GM18502 (cell line): ENCODE results near the gene MOGAT1.
A peak's percentile ranks its signal among the peaks of the same experiment; 100 is the strongest.
"Not testable (repeated sequence)": the region's sequence is repeated elsewhere in the genome, so short reads cannot be mapped to it uniquely, and the experiment has no call there.

Source experiments
- ATAC-seq: cut with Tn5 transposase; IDR thresholded peaks from one replicate; pipeline ENCODE4 v1.9.1; 2021; ENCODE audit warnings: mild to moderate bottlenecking; ENCODE audit not compliant: unreplicated experiment, poor library complexity

MOGAT1 gene

GRCh38 chr2:222736924-222737323 lies 65.5 kb downstream of the MOGAT1 start:
- no peak for ATAC-seq

- ATAC-seq: no peak
Measured at GRCh38 chr2:222738312-222738711, 66.9 kb downstream of the MOGAT1 start.

- no peak for ATAC-seq
Measured at GRCh38 chr2:222738809-222739208, 67.4 kb downstream of the MOGAT1 start.

- no peak for ATAC-seq
Measured at GRCh38 chr2:222739939-222740338, 68.5 kb downstream of the MOGAT1 start.

GRCh38 chr2:222743251-222743812 lies 71.9 kb downstream of the MOGAT1 start:
- ATAC-seq: no peak

GRCh38 chr2:222745836-222746559 lies 74.5 kb downstream of the MOGAT1 start:
- ATAC-seq: no peak

GRCh38 chr2:222747526-222748160 lies 76.2 kb downstream of the MOGAT1 start:
- peak; percentile 83 for ATAC-seq

- ATAC-seq: no peak
Measured at GRCh38 chr2:222750533-222750932, 79.1 kb downstream of the MOGAT1 start.

- peak; percentile 43 for ATAC-seq
Measured at GRCh38 chr2:222751238-222751637, 79.8 kb downstream of the MOGAT1 start.

- no peak for ATAC-seq
Measured at GRCh38 chr2:222751821-222752719, 80.6 kb downstream of the MOGAT1 start.

- ATAC-seq: no peak
Measured at GRCh38 chr2:222752746-222753145, 81.3 kb downstream of the MOGAT1 start.

GRCh38 chr2:222753251-222753824 lies 81.9 kb downstream of the MOGAT1 start:
- no peak for ATAC-seq

GRCh38 chr2:222754324-222754930 lies 83.0 kb downstream of the MOGAT1 start:
- no peak for ATAC-seq

- not testable (repeated sequence) for ATAC-seq
Measured at GRCh38 chr2:222755593-222755992, 84.1 kb downstream of the MOGAT1 start.

GRCh38 chr2:222756362-222756831 lies 84.9 kb downstream of the MOGAT1 start:
- no peak for ATAC-seq

- ATAC-seq: no peak
Measured at GRCh38 chr2:222756951-222757650, 85.6 kb downstream of the MOGAT1 start.
